H7 (cell line): ENCODE data around the gene UTS2R. TPM values are rescaled to one million over a fixed set of nuclear protein-coding genes. Genes with fewer than 3 reads are reported as not detected.
"Not testable (repeated sequence)": the region's sequence is repeated elsewhere in the genome, so short reads cannot be mapped to it uniquely, and the experiment has no call there.

Experiments used
- DNase-seq: peaks from one replicate; pipeline ENCODE4 v3.0.0; 2012
- H3K27me3 ChIP-seq: 2 replicates; pipeline ENCODE4 v1.6.0; 2011; ENCODE audit warnings: mild to moderate bottlenecking, low read length; ENCODE audit not compliant: control insufficient read depth, insufficient read depth
- H3K36me3 ChIP-seq: replicated peaks from 2 replicates; pipeline ENCODE4 v1.5.1; 2011; ENCODE audit warnings: low read length; ENCODE audit not compliant: control insufficient read depth, insufficient read depth
- H3K4me3 ChIP-seq: 2 replicates; pipeline ENCODE4 v1.5.1; 2011; ENCODE audit warnings: low read depth, mild to moderate bottlenecking, control low read depth, low read length, moderate library complexity; ENCODE audit not compliant: insufficient read depth
- total RNA-seq: library from RNA; depleted of rRNA; stranded (reverse); fragments of >200 nt; shearing (Covaris generic); gene quantifications from 2 replicates; pipeline ENCODE4 v1.2.3, GENCODE V29; 2014

Gene UTS2R
- total RNA-seq, 1 experiment from 2014 or later: not detected

DNA sequence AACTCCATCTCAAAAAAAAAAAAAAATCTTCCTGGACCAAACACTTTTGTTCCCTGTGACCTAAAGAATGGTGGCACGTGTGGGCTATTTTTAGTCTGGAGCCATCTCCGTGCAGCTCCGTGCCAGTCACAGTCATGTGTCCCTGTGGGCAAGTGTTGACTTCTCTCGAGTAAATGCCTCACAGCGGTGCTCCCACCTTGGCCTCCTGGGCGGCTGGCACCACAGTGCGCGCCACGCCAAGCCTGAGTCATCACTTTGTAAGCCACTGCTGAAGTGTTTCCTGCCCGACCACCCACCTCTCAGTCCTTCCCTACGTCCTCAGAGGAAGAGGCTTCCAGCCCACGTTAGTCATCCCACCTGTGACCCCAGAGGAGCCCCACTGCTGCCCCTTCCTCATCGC is 35.7 kb downstream of the UTS2R start:
- Histone ChIP-seq H3K36me3 (no peaks in the 10 kb centered on the region; the same call in 1 of the 2 replicates), H3K27me3 (no peaks in the 10 kb centered on the region), H3K4me3 (no peak overlapping the region)
- no peak for DNase-seq

DNA sequence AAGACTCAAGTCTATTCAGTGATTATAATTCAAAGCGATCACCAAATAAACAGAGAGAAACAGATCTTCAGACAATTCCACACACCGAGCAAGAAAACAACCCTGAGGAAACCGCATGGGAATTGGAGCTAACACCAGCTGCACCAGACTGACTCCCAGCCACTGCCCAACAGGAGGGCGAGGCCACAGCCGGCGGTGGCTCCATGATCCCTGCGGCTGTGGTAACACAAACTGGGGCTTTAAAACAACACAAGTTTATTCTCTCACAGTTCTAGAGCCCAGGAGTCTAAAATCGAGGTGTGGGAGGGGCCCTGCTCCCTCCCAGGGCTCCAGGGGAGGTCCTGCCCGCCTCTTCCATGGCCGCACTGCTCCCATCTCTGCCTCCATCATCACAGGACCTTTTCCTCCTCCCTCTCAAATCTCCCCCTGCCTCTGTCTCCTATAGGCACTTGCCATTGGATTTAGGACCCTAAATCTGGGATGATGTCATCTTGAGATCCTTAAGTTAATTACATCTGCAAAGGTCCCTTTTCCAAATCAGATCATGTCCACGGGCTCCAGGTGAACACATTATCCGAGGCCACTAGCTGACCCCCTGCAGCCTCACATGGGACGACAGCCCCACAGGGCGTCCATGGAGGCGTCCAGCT is 36.8 kb downstream of the UTS2R start:
- Histone ChIP-seq H3K27me3 (no peaks in the 10 kb centered on the region), H3K36me3 (no peaks in the 10 kb centered on the region; the same call in 1 of the 2 replicates), H3K4me3 (no peak overlapping the region)
- DNase-seq: no peak

DNA sequence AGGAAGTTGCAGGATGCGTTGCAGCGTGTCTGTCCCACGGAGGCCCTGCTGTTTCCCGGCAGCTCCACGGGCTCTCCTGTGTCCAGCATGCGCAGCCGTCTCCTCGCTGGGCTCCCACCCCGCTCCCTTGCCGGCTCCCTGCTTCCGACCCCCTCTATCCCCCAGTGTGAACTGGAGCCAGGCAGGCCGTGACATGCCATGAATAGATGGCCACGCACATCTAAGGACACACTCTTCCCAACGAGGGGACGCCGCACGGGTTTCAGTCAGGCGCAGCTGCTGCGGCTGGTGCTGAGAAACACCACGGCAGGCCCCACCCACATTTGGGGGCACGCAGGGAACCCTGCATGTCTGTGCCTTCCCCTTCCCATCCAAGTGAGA is 37.4 kb downstream of the UTS2R start:
- no peaks in the 10 kb centered on the region for H3K27me3 ChIP-seq
- DNase-seq: no peak
- no peak overlapping the region for H3K4me3 ChIP-seq
- H3K36me3 ChIP-seq: no peaks in the 10 kb centered on the region; the same call in 1 of the 2 replicates

DNA sequence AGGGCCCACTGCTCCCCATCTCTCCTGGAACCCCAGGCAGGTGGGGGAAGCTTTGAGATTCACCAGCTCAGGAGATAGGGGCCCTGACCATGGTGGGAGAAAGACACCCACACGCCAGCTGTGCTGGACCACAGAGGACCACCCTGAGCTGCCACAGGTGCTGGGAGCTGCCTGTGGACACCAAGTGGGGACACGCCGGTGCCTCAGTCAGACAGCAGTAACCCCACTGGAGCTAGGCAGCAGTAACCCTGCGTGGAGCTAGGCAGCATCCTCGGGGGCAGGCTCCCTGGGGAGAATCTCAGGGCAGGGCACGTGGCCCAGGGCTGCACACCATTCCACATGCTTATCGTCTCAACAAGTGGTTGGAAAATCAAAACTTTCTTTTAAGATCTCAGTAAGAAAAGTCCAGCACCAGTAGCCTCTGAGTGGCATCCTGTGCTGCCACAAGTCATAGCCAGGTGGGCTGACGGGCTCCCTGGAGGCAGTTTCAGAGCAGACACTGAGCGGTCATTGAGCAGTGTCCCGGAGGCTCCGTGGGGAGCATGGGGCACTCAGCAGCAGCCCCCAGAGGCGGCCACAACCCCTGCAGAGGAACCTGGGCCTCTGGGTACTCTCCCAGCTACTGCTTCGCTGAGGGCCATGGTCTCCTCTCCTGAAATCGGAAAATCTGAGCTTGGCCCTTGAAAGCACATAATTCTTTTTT is 38.6 kb downstream of the UTS2R start:
- H3K4me3 ChIP-seq: no peak overlapping the region
- no peak for DNase-seq
- no peaks in the 10 kb centered on the region for H3K36me3 ChIP-seq
- no peaks in the 10 kb centered on the region for H3K27me3 ChIP-seq

DNA sequence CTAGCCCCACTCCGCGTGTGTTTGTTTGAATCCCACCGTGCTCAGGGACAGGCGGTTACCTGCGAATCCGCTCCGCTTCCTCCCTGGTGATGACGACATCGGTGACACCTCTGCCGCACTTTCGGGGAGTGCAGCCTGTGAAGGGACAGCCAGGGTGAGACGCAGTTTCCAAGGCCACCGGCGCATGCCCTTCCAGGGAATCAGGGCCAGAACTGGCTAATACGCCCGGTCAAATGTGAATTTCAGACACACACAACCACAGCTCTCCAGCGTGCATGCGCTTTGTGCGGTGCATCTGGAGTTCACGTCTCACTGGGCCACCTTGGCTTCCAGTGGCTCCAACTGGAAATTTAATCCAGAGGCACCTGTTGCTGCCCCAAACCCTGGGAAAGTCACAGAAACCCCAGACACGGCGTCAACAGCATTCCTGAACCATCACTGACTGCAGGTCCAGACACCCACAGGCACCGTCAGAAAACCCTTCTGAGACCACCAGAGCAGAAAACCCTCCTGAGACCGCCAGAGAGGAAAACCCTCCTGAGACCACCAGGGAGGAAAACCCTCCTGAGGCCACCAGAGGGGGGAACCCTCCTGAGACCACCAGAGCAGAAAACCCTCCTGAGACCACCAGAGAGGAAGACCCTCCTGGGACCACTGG is 40.0 kb downstream of the UTS2R start:
- no peak for DNase-seq
- H3K36me3 ChIP-seq: no peaks in the 10 kb centered on the region
- H3K4me3 ChIP-seq: no peak overlapping the region
- no peaks in the 10 kb centered on the region for H3K27me3 ChIP-seq

DNA sequence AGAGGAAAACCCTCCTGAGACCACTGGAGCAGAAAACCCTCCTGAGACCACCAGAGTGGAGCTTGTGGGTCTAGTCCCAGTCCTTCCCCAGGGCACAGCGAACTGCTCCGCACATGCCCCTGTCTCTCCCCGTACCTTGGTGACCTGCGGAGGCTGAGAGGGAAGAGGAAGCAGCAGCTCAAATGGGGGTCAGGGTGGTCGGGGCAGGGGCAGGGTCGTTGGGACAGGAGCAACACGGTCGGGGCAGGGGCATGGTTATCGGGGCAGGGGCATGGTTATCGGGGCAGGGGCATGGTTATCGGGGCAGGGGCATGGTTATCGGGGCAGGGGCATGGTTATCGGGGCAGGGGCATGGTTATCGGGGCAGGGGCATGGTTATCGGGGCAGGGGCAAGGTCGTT is 40.5 kb downstream of the UTS2R start:
- H3K36me3 ChIP-seq, DNase-seq, H3K27me3 ChIP-seq, H3K4me3 ChIP-seq: not testable (repeated sequence)

DNA sequence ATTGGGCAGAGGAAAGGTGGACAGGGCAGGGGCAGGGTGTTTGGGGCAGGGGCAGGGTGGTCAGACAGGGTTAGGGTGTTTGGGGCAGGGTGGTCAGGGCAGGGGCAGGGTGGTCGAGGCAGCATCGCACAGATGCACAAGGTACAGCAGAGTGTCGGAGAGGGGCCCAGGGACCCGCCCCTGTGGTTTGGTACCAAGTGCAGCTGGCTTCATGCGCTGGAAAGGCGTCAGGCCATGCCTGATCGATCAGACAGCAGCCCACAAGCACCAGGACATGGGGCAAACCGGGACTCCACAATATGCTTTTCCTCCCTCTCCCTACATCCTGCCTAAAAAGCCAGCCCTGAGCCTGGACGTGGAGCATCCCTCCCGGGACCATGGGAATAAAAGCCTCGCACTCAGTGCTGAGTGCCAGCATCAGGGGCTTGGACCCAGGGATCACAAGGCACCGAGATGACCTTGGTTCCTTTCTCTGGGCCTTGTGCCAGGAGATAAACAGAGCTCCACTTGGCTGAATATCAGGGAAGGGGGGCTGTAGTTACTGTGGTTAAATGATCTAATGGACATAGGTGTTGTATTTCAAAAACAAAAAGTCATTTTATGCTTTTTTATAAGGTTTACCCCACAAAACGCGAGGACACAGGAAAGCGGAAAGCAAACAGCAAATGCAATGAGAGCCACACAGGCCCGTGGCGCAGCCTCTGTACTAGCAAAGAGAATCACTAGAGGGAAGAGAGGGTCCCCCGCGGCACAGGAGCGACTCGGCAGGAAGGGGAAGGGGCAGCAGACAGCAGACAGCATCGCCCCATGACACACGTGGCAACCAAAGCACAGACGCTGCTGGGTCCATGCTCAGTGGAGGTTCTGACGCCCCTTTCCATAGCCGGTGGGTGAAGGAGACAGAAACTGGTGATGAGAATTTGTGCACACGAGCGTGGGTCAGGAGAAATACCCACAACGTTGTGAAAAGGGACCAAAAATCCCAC is 41.3 kb downstream of the UTS2R start:
- H3K27me3 ChIP-seq: no peaks in the 10 kb centered on the region; the same call in 1 of the 2 replicates
- H3K4me3 ChIP-seq: no peak overlapping the region
- no peaks in the 10 kb centered on the region for H3K36me3 ChIP-seq
- no peak for DNase-seq

DNA sequence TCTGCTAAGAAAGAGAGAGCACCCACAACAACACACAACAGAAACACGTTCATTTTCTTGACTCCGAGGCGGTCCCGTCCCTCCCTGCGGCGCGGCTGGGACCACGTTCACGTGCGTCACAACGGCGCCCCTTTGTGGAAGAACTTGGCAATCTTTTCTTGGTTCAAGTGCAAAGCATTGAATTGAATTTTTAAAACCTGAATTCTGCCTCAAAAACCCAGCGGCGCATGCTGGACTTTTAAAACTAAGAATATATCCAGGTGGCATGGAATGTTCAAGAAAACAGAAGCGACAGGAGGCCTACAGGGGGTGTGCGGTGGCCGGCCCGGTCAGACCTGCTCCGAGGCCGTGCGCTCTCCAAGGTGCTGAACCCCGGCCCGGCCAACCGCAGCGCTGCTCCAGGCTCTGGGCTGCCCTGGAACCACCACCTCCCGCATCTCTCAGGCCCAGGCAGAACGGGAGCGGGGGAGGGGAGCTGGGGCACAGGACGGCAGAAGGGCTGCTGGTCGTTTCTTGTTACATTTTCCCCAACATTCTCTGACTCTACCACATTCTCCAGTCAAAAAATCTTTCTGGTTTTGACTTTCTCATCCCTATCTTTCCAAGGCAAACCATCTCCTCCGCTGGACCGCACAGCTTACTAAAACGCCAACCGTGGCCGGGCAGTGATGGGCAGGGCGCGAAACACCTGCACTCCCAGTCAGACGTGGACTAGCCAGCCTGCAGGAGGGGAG is 43.1 kb downstream of the UTS2R start:
- DNase-seq: peak; percentile 99
- Histone ChIP-seq H3K27me3 (no peaks in the 10 kb centered on the region; the same call in 1 of the 2 replicates), H3K36me3 (no peaks in the 10 kb centered on the region), H3K4me3 (no peak overlapping the region)

DNA sequence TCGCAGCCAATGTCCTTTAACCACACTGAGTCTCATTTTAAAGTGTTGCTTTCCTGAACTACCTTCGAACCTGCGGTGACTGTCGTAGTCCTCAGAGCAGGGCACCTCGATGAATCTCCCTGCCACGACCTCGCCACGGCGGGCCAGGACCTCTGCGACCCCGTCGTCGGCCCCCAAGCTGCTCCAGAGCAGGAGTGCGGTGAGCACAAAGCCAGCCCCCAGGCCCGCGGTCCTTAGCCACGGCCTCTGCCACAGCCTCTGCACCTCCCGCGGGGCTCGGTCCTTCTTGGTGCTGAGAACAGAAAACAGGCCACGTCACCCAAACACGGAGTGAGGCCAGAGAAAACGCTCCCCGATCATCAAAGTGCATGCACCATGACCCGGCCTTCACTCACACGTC is 43.8 kb downstream of the UTS2R start:
- 0 out of 2 replicates have a peak, but pooled peaks cover 1% of the 10 kb centered on the region for H3K36me3 ChIP-seq
- H3K4me3 ChIP-seq: no peak overlapping the region
- no peaks in the 10 kb centered on the region; the same call in 1 of the 2 replicates for H3K27me3 ChIP-seq
- DNase-seq: no peak

DNA sequence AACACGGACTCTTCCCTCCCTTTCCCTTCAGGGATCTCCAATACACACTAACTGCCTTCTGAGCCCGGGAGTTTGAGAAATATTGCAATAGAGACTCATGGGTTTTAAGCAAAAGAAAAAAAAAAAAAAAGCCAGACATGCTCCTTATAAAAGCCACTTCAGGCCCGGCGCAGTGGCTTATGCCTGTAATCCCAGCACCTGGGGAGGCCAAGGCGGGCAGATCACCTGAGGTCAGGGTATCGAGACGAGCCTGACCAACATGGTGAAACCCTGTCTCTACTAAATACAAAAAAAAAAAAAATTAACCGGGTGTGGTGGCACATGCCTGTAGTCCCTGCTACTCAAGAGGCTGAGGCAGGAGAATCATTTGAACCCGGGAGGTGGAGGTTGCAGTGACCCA is 44.2 kb downstream of the UTS2R start:
- no peaks in the 10 kb centered on the region; the same call in 1 of the 2 replicates for H3K27me3 ChIP-seq
- no peak for DNase-seq
- H3K36me3 ChIP-seq: 0 out of 2 replicates have a peak, but pooled peaks cover 2% of the 10 kb centered on the region
- H3K4me3 ChIP-seq: no peak overlapping the region

DNA sequence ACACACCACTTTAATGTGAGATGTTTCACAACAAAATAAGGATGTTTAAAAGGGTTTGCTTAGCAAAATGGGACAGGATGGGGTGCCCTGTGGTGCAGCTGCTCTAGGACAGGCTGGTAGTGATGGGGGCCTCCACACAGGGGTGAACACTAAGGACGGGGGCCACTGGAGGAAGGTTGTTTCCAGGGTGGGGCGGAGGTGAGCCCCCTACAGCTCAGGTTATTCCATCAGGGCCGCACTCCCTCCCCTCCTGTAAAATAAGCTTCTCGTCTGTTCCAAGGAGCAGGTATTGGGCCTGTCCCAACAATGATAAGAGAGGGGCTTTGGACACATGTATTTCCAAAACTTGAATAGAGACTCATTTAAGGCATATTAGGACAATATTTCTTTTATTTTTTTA is 44.7 kb downstream of the UTS2R start:
- DNase-seq: no peak
- no peaks in the 10 kb centered on the region; the same call in 1 of the 2 replicates for H3K27me3 ChIP-seq
- 0 out of 2 replicates have a peak, but pooled peaks cover 3% of the 10 kb centered on the region for H3K36me3 ChIP-seq
- H3K4me3 ChIP-seq: no peak overlapping the region

DNA sequence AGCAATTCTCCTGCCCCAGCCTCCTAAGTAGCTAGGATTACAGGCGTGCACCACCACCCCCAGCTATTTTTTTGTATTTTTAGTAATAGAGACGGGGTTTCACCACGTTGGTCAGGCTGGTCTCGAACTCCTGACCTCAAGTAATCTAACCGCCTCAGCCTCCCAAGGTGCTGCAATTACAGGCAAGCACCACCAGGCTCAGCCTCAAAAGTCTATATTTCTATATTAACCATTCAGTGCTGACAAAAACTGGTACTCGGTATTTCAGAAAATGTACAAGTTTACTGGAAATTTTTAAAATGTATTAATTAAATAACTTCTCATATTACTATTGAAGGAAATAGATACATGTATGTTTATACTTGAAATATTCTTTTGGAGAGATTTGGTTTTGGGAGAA is 45.2 kb downstream of the UTS2R start:
- Histone ChIP-seq H3K36me3 (0 out of 2 replicates have a peak, but pooled peaks cover 3% of the 10 kb centered on the region), H3K27me3 (no peaks in the 10 kb centered on the region; the same call in 1 of the 2 replicates), H3K4me3 (no peak overlapping the region)
- DNase-seq: no peak
